Cortex of kidney (tissue), 1 donor: ENCODE results near the gene RYK.

ENCODE experiments used
- DNase-seq: peaks from one replicate; lab custom pipeline; 2025; lab: John Stamatoyannopoulos, UW

RYK gene

GRCh38 chr3:134149286-134149685 is 101.4 kb downstream of the RYK start:
- DNase-seq = no peak

GRCh38 chr3:134148534-134148933 is 102.1 kb downstream of the RYK start:
- DNase-seq = no peak

GRCh38 chr3:134147411-134147810 is 103.2 kb downstream of the RYK start:
- no peak for DNase-seq

- DNase-seq = no peak
Observed at GRCh38 chr3:134146666-134147065, 104.0 kb downstream of the RYK start.

GRCh38 chr3:134145183-134145582 is 105.5 kb downstream of the RYK start:
- no peak for DNase-seq

GRCh38 chr3:134144694-134145093 is 106.0 kb downstream of the RYK start:
- no peak for DNase-seq

GRCh38 chr3:134143828-134144401 is 106.7 kb downstream of the RYK start:
- DNase-seq = no peak

DNA sequence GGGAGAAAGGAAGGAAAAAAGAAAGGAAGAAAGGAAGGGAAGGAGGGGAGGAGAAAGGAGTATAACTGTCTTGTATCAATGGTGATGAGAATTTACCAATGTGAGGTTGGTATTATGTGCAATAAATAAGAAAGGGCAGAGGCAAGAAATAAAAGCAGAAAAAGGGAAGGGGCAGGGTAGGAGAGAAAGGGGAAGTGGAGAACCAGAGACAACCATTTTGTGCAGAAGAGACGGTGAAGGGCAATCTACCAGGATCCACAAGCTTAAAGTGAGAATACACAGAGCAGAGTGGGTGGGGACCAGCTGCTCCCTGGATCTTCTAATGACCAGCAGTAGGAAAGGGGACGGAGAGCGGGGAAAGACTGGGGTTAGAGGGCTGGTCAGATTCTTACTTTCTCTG is 114.1 kb downstream of the RYK start:
- no peak for DNase-seq

DNA sequence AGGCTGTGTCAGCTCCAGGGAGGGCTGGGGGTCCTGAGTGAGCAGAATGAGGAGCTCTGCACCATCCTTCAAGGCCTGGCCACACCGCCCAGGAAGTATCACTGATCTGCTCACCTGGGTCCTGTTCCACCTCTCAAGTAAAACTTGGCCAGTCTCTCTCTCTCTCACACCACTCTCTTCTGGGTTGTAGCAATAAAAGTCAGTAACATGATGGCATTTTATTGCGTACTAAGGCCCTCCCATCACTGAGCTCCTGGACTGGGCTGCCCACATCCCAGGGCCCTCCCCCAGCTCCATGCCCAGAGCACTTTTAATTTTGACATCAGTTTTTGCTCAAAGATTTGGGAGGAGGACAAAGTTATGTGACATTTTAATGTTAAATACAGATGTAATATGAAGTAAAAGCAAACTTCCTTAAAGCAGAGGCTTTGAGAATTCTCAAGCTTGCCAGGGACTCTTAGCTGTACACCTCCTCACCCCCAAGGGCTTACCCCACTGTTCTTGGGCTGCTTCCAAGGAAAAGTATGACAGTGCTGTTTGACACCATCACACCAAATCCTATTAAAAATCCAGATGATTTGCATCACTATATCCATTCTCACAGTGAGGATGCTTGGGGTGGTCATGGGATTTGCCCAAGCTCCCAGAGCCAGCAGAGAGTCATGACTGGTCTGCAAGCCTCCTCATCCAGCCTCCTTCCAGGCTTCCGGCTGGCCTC is 115.8 kb downstream of the RYK start:
- no peak for DNase-seq

- no peak for DNase-seq
Observed at GRCh38 chr3:134134240-134134639, 116.4 kb downstream of the RYK start.

- DNase-seq = no peak
Observed at GRCh38 chr3:134132961-134133360, 117.7 kb downstream of the RYK start.

DNA sequence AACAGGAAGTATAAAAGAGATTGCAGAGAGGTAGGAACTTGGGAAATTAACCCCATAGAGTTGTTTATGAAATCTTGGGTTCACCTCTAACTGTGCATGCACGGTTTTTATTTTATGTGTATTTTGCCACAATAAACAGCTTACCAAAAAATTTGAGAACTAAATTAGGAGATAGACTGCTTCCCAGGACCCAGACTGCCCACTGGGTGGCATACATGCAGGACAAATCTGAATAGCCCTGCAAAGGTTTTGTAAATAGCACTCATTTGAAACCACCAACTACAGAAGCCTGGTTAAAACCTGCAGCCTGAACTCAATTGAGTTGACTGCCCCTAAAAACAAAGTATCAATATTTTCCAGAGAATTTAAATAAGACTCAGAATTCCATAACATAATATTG is 124.5 kb downstream of the RYK start:
- DNase-seq = no peak

DNA sequence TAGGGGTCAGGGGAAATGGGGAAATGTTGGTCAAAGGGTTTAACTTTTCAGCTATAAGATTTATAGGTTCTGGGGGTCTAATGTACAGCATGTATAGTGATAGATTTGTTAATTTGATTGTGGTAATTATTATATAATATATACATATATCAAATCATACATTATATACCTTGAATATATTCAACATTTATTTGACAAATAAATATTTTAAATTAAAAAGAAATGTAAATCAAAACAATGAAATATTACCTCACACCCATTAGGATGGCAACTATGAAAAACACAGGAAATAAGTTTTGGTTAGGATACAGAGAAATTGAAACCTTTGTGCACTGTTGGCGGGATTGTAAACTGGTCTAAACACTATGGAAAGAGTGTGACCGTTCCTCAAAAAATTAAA is 135.9 kb downstream of the RYK start:
- DNase-seq = no peak

GRCh38 chr3:134111616-134112015 is 139.0 kb downstream of the RYK start:
- DNase-seq = no peak

GRCh38 chr3:134110963-134111362 is 139.7 kb downstream of the RYK start:
- DNase-seq = no peak
